Liver (tissue), 9 donors: ENCODE data around the gene GFRA1. TPM values are rescaled to one million over a fixed set of nuclear protein-coding genes. Genes with fewer than 3 reads are reported as not detected.

Experiments used
- DNase-seq: peaks from one replicate; pipeline ENCODE4 v3.0.0-alpha.2; 2017; ENCODE audit warnings: low spot score
- H3K27ac ChIP-seq, 2 donors: one replicate each; pipeline ENCODE4 v1.7.0; 2013; ENCODE audit warnings: inconsistent platforms in 2 of 2, low read length in 2 of 2, control low read depth in 1 of 2, low read depth in 1 of 2, mild to moderate bottlenecking in 1 of 2
- H3K27me3 ChIP-seq, 4 donors: one replicate each; pipeline versions ENCODE4 v1.6.1 to v1.7.0; 2013; ENCODE audit warnings: low read length in 3 of 4, inconsistent platforms in 1 of 4, mild to moderate bottlenecking in 1 of 4, moderate library complexity in 1 of 4; ENCODE audit not compliant: control insufficient read depth in 4 of 4, insufficient read depth in 4 of 4
- H3K36me3 ChIP-seq, 4 donors: one replicate each; pipeline versions ENCODE4 v1.6.1 to v1.7.0; 2013; ENCODE audit warnings: low read length in 3 of 4, mild to moderate bottlenecking in 3 of 4, low read depth in 1 of 4, moderate library complexity in 1 of 4; ENCODE audit not compliant: control insufficient read depth in 4 of 4, insufficient read depth in 3 of 4
- H3K4me1 ChIP-seq, 4 donors: one replicate each; pipeline versions ENCODE4 v1.6.1 to v1.7.0; 2013; ENCODE audit warnings: low read length in 3 of 4, mild to moderate bottlenecking in 3 of 4, moderate library complexity in 1 of 4; ENCODE audit not compliant: control insufficient read depth in 4 of 4, insufficient read depth in 4 of 4
- H3K4me3 ChIP-seq, 3 donors: one replicate each; pipeline versions ENCODE4 v1.6.1 to v1.7.0; 2013; ENCODE audit warnings: low read length in 3 of 3, control low read depth in 1 of 3, low read depth in 1 of 3, mild to moderate bottlenecking in 1 of 3
- H3K9ac ChIP-seq, 2 donors: one replicate each; pipeline ENCODE4 v1.7.0; 2013; ENCODE audit warnings: low read length in 2 of 2, mild to moderate bottlenecking in 2 of 2, moderate library complexity in 2 of 2, control low read depth in 1 of 2, low read depth in 1 of 2
- H3K9me3 ChIP-seq, 4 donors: one replicate each; pipeline versions ENCODE4 v1.6.1 to v1.7.0; 2013; ENCODE audit warnings: low read length in 3 of 4; ENCODE audit not compliant: control insufficient read depth in 4 of 4
- ATF3 ChIP-seq: IDR thresholded peaks from 2 replicates; pipeline ENCODE4 v1.6.1; 2016; ENCODE audit warnings: antibody characterized with exemption
- CTCF ChIP-seq: fragments of 150-350 bp; IDR thresholded peaks from 2 replicates; pipeline ENCODE4 v1.5.1; 2017; ENCODE audit warnings: improper control_type of control experiment, low read depth, low read length; ENCODE audit not compliant: missing input control
- EGR1 ChIP-seq, 2 donors: IDR thresholded peaks; 2 replicates each; pipeline ENCODE4 v1.6.1; 2016 to 2018; ENCODE audit warnings: antibody characterized with exemption in 2 of 2, low read depth in 2 of 2
- FOXA1 ChIP-seq: IDR thresholded peaks from 2 replicates; pipeline ENCODE4 v1.6.1; 2016; ENCODE audit warnings: antibody characterized with exemption
- FOXA2 ChIP-seq: IDR thresholded peaks from 2 replicates; pipeline ENCODE4 v1.6.1; 2016; ENCODE audit warnings: antibody characterized with exemption
- GABPA ChIP-seq, 2 donors: IDR thresholded peaks in 1 of 2; conservative IDR thresholded peaks in 1 of 2; 2 replicates each; pipeline ENCODE4 v1.6.1; 2016; ENCODE audit warnings: antibody characterized with exemption in 2 of 2, mild to moderate bottlenecking in 1 of 2, moderate library complexity in 1 of 2
- HNF4A ChIP-seq, 2 donors: conservative IDR thresholded peaks; 2 replicates each; pipeline ENCODE4 v1.6.1; 2016; ENCODE audit warnings: antibody characterized with exemption in 2 of 2, mild to moderate bottlenecking in 2 of 2
- HNF4G ChIP-seq: IDR thresholded peaks from 2 replicates; pipeline ENCODE4 v1.6.1; 2016; ENCODE audit warnings: antibody characterized with exemption
- JUND ChIP-seq, 2 donors: IDR thresholded peaks; 2 replicates each; pipeline ENCODE4 v1.6.1; 2016; ENCODE audit warnings: antibody characterized with exemption in 2 of 2
- MAX ChIP-seq: IDR thresholded peaks from 2 replicates; pipeline ENCODE4 v1.6.1; 2016; ENCODE audit warnings: antibody characterized with exemption
- NR2F2 ChIP-seq: IDR thresholded peaks from 2 replicates; pipeline ENCODE4 v1.6.1; 2016; ENCODE audit warnings: antibody characterized with exemption
- RAD21 ChIP-seq, 2 donors: IDR thresholded peaks; 2 replicates each; pipeline ENCODE4 v1.6.1; 2016; ENCODE audit warnings: antibody characterized with exemption in 2 of 2, mild to moderate bottlenecking in 2 of 2
- REST ChIP-seq: IDR thresholded peaks from 2 replicates; pipeline ENCODE4 v1.6.1; 2016; ENCODE audit warnings: antibody characterized with exemption, mild to moderate bottlenecking
- RXRA ChIP-seq, 2 donors: IDR thresholded peaks; 2 replicates each; pipeline ENCODE4 v1.6.1; 2017 to 2018; ENCODE audit warnings: antibody characterized with exemption in 2 of 2, mild to moderate bottlenecking in 1 of 2
- SP1 ChIP-seq: IDR thresholded peaks from 2 replicates; pipeline ENCODE4 v1.6.1; 2018; ENCODE audit warnings: antibody characterized with exemption, mild to moderate bottlenecking
- TAF1 ChIP-seq: conservative IDR thresholded peaks from 2 replicates; pipeline ENCODE4 v1.6.1; 2016; ENCODE audit warnings: antibody characterized with exemption, mild to moderate bottlenecking
- YY1 ChIP-seq: IDR thresholded peaks from 2 replicates; pipeline ENCODE4 v1.6.1; 2016; ENCODE audit warnings: antibody characterized with exemption, mild to moderate bottlenecking
- ZBTB33 ChIP-seq: IDR thresholded peaks from 2 replicates; pipeline ENCODE4 v1.6.1; 2016; ENCODE audit warnings: antibody characterized with exemption
- WGBS: extraction: QIAGEN DNeasy Blood & Tissue Kit; methylation state at CpG from one replicate; pipeline ENCODE4 v1.1.7; 2013; 5-methylcytosine and 5-hydroxymethylcytosine counted together
- polyA plus RNA-seq, 2 donors: library from polyadenylated mRNA; stranded (reverse) in 1 of 2; unstranded in 1 of 2; fragments of 200-250 nt in 1 of 2; fragments of >200 nt in 1 of 2; fragmentation: Nextera tagmentation in 1 of 2; extraction: Ambion mirVana in 1 of 2; gene quantifications; one replicate each; pipeline versions ENCODE4 v1.2.1 to v1.2.3, GENCODE V29; 2013 to 2015
- total RNA-seq, 2 donors: library from RNA; depleted of rRNA; stranded (reverse); fragments of >200 nt; gene quantifications; one replicate each; pipeline ENCODE4 v1.2.3, GENCODE V29; 2014
- donor health status: healthy.
- donor health status: healthy.
- donor health status: healthy.
- donor health status: healthy.
- donor health status: healthy.

The GFRA1 gene
- total and polyA plus RNA-seq, 4 donors, result 14.2 to 53.6 (median 17.8) TPM

- Histone ChIP-seq H3K9ac (no peak overlapping the region), H3K4me3 (no peak overlapping the region), H3K36me3 (no peaks in the 10 kb centered on the region), H3K27ac (no peak overlapping the region), H3K27me3 (no peaks in the 10 kb centered on the region), H3K4me1 (no peaks in the 10 kb centered on the region), H3K9me3 (no peaks in the 10 kb centered on the region)
- no peak for DNase-seq
- WGBS, result 70% methylated on average over 6 of the region's 6 CpGs
- TF ChIP-seq EGR1 (IDR thresholded peaks at IDR 0.05; ENCODE audit: low read depth in 2 of 2), result no peak
- TF ChIP-seq MAX, result no peak
- no peak for TF ChIP-seq HNF4G
- TF ChIP-seq RAD21 (IDR thresholded peaks at IDR 0.05), result no peak
- no peak for TF ChIP-seq FOXA1
- TF ChIP-seq REST, result no peak
Observed at GRCh38 chr10:116150606-116151005, 122.4 kb downstream of the GFRA1 start.

- DNase-seq, result no peak
- Histone ChIP-seq H3K9ac (no peak overlapping the region), H3K9me3 (no peaks in the 10 kb centered on the region), H3K4me1 (no peaks in the 10 kb centered on the region), H3K36me3 (no peaks in the 10 kb centered on the region), H3K27ac (no peak overlapping the region), H3K4me3 (no peak overlapping the region), H3K27me3 (no peaks in the 10 kb centered on the region)
- TF ChIP-seq ZBTB33, result no peak
- TF ChIP-seq RAD21 (IDR thresholded peaks at IDR 0.05), result no peak
- TF ChIP-seq MAX, result no peak
- no peak for TF ChIP-seq CTCF
- TF ChIP-seq REST, result no peak
- TF ChIP-seq GABPA (IDR thresholded peaks at IDR 0.05 in 1 of 2, conservative IDR thresholded peaks at IDR 0.05 in 1 of 2), result no peak
- no peak for TF ChIP-seq RXRA (IDR thresholded peaks at IDR 0.05)
- TF ChIP-seq ATF3, result no peak
- no peak for TF ChIP-seq HNF4G
- no peak for TF ChIP-seq FOXA2
- no peak for TF ChIP-seq FOXA1
- no peak for TF ChIP-seq JUND (IDR thresholded peaks at IDR 0.05)
- no peak for TF ChIP-seq EGR1 (IDR thresholded peaks at IDR 0.05; ENCODE audit: low read depth in 2 of 2)
- TF ChIP-seq HNF4A (conservative IDR thresholded peaks at IDR 0.05), result no peak
- TF ChIP-seq NR2F2, result no peak
- no peak for TF ChIP-seq SP1
- TF ChIP-seq TAF1, result no peak
- TF ChIP-seq YY1, result no peak
- 88% methylated on average over 15 of the region's 15 CpGs for WGBS
Observed at GRCh38 chr10:116147147-116147905, 125.7 kb downstream of the GFRA1 start.
